ENCODE results near the gene HIVEP1. TPM values are rescaled to one million over a fixed set of nuclear protein-coding genes. Genes with fewer than 3 reads are reported as not detected.

HIVEP1 gene
- total and polyA plus RNA-seq, 4 donors: 5.2 to 40.8 (median 16.7) TPM

GRCh38 chr6:12160326-12160725 lies 148.2 kb downstream of the HIVEP1 start:
- Histone ChIP-seq H3K9me3 (ENCODE audit: control insufficient read depth, low read length) (no peaks in the 10 kb centered on the region), H3K4me3 (ENCODE audit: low read length in 2 of 2) (no peak overlapping the region), H3K27ac (ENCODE audit: low read depth in 1 of 2, low read length in 2 of 2) (no peak overlapping the region), H3K27me3 (ENCODE audit: control insufficient read depth in 1 of 2, insufficient read depth in 2 of 2, low read length in 1 of 2) (no peaks in the 10 kb centered on the region), H3K4me1 (ENCODE audit: control insufficient read depth in 1 of 2, insufficient read depth in 2 of 2, low read length in 2 of 2) (peaks cover 0 to 3% of the 10 kb centered on the region in 2 donors), H3K36me3 (ENCODE audit: control insufficient read depth in 1 of 2, insufficient read depth in 2 of 2, low read length in 1 of 2) (peaks cover 1 to 4% of the 10 kb centered on the region in 2 donors)
- ATAC-seq (ENCODE audit: low FRiP score) (no peak), DNase-seq (no peak)
- intact Hi-C loops (cut with DNase I): no loop called here
- WGBS, 2 donors: 60 to 63% methylated on average over 4 of the region's 4 CpGs

GRCh38 chr6:12162213-12162612 lies 150.1 kb downstream of the HIVEP1 start:
- H3K4me1 ChIP-seq (ENCODE audit: control insufficient read depth in 1 of 2, insufficient read depth in 2 of 2, low read length in 2 of 2): peaks cover 0 to 3% of the 10 kb centered on the region in 2 donors
- intact Hi-C loops (cut with DNase I): no loop called here
- ATAC-seq (ENCODE audit: low FRiP score): no peak
- WGBS, 2 donors: 90% methylated on average over 5 of the region's 5 CpGs
- H3K27me3 ChIP-seq (ENCODE audit: control insufficient read depth in 1 of 2, insufficient read depth in 2 of 2, low read length in 1 of 2): no peaks in the 10 kb centered on the region
- peaks cover 1 to 4% of the 10 kb centered on the region in 2 donors for H3K36me3 ChIP-seq (ENCODE audit: control insufficient read depth in 1 of 2, insufficient read depth in 2 of 2, low read length in 1 of 2)
- H3K27ac ChIP-seq (ENCODE audit: low read depth in 1 of 2, low read length in 2 of 2): no peak overlapping the region
- no peaks in the 10 kb centered on the region for H3K9me3 ChIP-seq (ENCODE audit: control insufficient read depth, low read length)
- no peak overlapping the region for H3K4me3 ChIP-seq (ENCODE audit: low read length in 2 of 2)
- DNase-seq: no peak

GRCh38 chr6:12163149-12163548 lies 151.0 kb downstream of the HIVEP1 start:
- Histone ChIP-seq H3K27ac (ENCODE audit: low read depth in 1 of 2, low read length in 2 of 2) (no peak overlapping the region), H3K27me3 (ENCODE audit: control insufficient read depth in 1 of 2, insufficient read depth in 2 of 2, low read length in 1 of 2) (no peaks in the 10 kb centered on the region), H3K9me3 (ENCODE audit: control insufficient read depth, low read length) (no peaks in the 10 kb centered on the region), H3K36me3 (ENCODE audit: control insufficient read depth in 1 of 2, insufficient read depth in 2 of 2, low read length in 1 of 2) (peaks cover 1 to 4% of the 10 kb centered on the region in 2 donors), H3K4me1 (ENCODE audit: control insufficient read depth in 1 of 2, insufficient read depth in 2 of 2, low read length in 2 of 2) (peaks cover 0 to 3% of the 10 kb centered on the region in 2 donors), H3K4me3 (ENCODE audit: low read length in 2 of 2) (no peak overlapping the region)
- intact Hi-C loops (cut with DNase I): no loop called here
- no peak for DNase-seq
- no peak for ATAC-seq (ENCODE audit: low FRiP score)
- WGBS, 2 donors: 72 to 79% methylated on average over 3 of the region's 3 CpGs

GRCh38 chr6:12163744-12164507 lies 151.8 kb downstream of the HIVEP1 start:
- 93 to 94% methylated on average over 19 of the region's 19 CpGs for WGBS, 2 donors
- DNase-seq (no peak), ATAC-seq (ENCODE audit: low FRiP score) (no peak)
- no peaks in the 10 kb centered on the region for H3K9me3 ChIP-seq (ENCODE audit: control insufficient read depth, low read length)
- H3K27ac ChIP-seq (ENCODE audit: low read depth in 1 of 2, low read length in 2 of 2): no peak overlapping the region
- H3K4me3 ChIP-seq (ENCODE audit: low read length in 2 of 2): no peak overlapping the region
- peaks cover 0 to 3% of the 10 kb centered on the region in 2 donors for H3K4me1 ChIP-seq (ENCODE audit: control insufficient read depth in 1 of 2, insufficient read depth in 2 of 2, low read length in 2 of 2)
- H3K27me3 ChIP-seq (ENCODE audit: control insufficient read depth in 1 of 2, insufficient read depth in 2 of 2, low read length in 1 of 2): no peaks in the 10 kb centered on the region
- peaks cover 1 to 4% of the 10 kb centered on the region in 2 donors for H3K36me3 ChIP-seq (ENCODE audit: control insufficient read depth in 1 of 2, insufficient read depth in 2 of 2, low read length in 1 of 2)
- intact Hi-C loops (cut with DNase I): no loop called here

- Histone ChIP-seq H3K27me3 (ENCODE audit: control insufficient read depth in 1 of 2, insufficient read depth in 2 of 2, low read length in 1 of 2) (no peaks in the 10 kb centered on the region), H3K27ac (ENCODE audit: low read depth in 1 of 2, low read length in 2 of 2) (no peak overlapping the region), H3K9me3 (ENCODE audit: control insufficient read depth, low read length) (no peaks in the 10 kb centered on the region), H3K36me3 (ENCODE audit: control insufficient read depth in 1 of 2, insufficient read depth in 2 of 2, low read length in 1 of 2) (peaks cover 1 to 4% of the 10 kb centered on the region in 2 donors), H3K4me3 (ENCODE audit: low read length in 2 of 2) (no peak overlapping the region), H3K4me1 (ENCODE audit: control insufficient read depth in 1 of 2, insufficient read depth in 2 of 2, low read length in 2 of 2) (peaks cover 0 to 3% of the 10 kb centered on the region in 2 donors)
- ATAC-seq (ENCODE audit: low FRiP score) (no peak), DNase-seq (no peak)
- intact Hi-C loops (cut with DNase I): no loop called here
Measured at GRCh38 chr6:12164508-12164770, 152.3 kb downstream of the HIVEP1 start.

GRCh38 chr6:12165297-12165696 lies 153.2 kb downstream of the HIVEP1 start:
- DNase-seq (no peak), ATAC-seq (ENCODE audit: low FRiP score) (peak; percentile 56)
- no peak overlapping the region for H3K27ac ChIP-seq (ENCODE audit: low read depth in 1 of 2, low read length in 2 of 2)
- H3K36me3 ChIP-seq (ENCODE audit: control insufficient read depth in 1 of 2, insufficient read depth in 2 of 2, low read length in 1 of 2): peaks cover 1 to 4% of the 10 kb centered on the region in 2 donors
- WGBS, 2 donors: 66 to 78% methylated on average over 4 of the region's 4 CpGs
- H3K4me1 ChIP-seq (ENCODE audit: control insufficient read depth in 1 of 2, insufficient read depth in 2 of 2, low read length in 2 of 2): peaks cover 0 to 3% of the 10 kb centered on the region in 2 donors
- intact Hi-C loops (cut with DNase I): no loop called here
- H3K27me3 ChIP-seq (ENCODE audit: control insufficient read depth in 1 of 2, insufficient read depth in 2 of 2, low read length in 1 of 2): no peaks in the 10 kb centered on the region
- no peaks in the 10 kb centered on the region for H3K9me3 ChIP-seq (ENCODE audit: control insufficient read depth, low read length)
- no peak overlapping the region for H3K4me3 ChIP-seq (ENCODE audit: low read length in 2 of 2)

- no peak for ATAC-seq (ENCODE audit: low FRiP score)
- no peak for DNase-seq
- no peaks in the 10 kb centered on the region for H3K4me1 ChIP-seq (ENCODE audit: control insufficient read depth in 1 of 2, insufficient read depth in 2 of 2, low read length in 2 of 2)
- no peak overlapping the region for H3K27ac ChIP-seq (ENCODE audit: low read depth in 1 of 2, low read length in 2 of 2)
- peaks cover 1 to 4% of the 10 kb centered on the region in 2 donors for H3K36me3 ChIP-seq (ENCODE audit: control insufficient read depth in 1 of 2, insufficient read depth in 2 of 2, low read length in 1 of 2)
- H3K9me3 ChIP-seq (ENCODE audit: control insufficient read depth, low read length): no peaks in the 10 kb centered on the region
- H3K27me3 ChIP-seq (ENCODE audit: control insufficient read depth in 1 of 2, insufficient read depth in 2 of 2, low read length in 1 of 2): no peaks in the 10 kb centered on the region
- 74 to 76% methylated on average over 5 of the region's 5 CpGs for WGBS, 2 donors
- H3K4me3 ChIP-seq (ENCODE audit: low read length in 2 of 2): no peak overlapping the region
- intact Hi-C loops (cut with DNase I): no loop called here
Measured at GRCh38 chr6:12165722-12166280, 153.7 kb downstream of the HIVEP1 start.

- no peak overlapping the region for H3K4me3 ChIP-seq (ENCODE audit: low read length in 2 of 2)
- H3K9me3 ChIP-seq (ENCODE audit: control insufficient read depth, low read length): no peaks in the 10 kb centered on the region
- intact Hi-C loops (cut with DNase I): no loop called here
- no peak for DNase-seq
- no peaks in the 10 kb centered on the region for H3K36me3 ChIP-seq (ENCODE audit: control insufficient read depth in 1 of 2, insufficient read depth in 2 of 2, low read length in 1 of 2)
- H3K4me1 ChIP-seq (ENCODE audit: control insufficient read depth in 1 of 2, insufficient read depth in 2 of 2, low read length in 2 of 2): no peaks in the 10 kb centered on the region
- no peak overlapping the region for H3K27ac ChIP-seq (ENCODE audit: low read depth in 1 of 2, low read length in 2 of 2)
- ATAC-seq (ENCODE audit: low FRiP score): no peak
- WGBS, 2 donors: 93 to 97% methylated on average over 1 of the region's 1 CpG
- no peaks in the 10 kb centered on the region for H3K27me3 ChIP-seq (ENCODE audit: control insufficient read depth in 1 of 2, insufficient read depth in 2 of 2, low read length in 1 of 2)
Measured at GRCh38 chr6:12169377-12169776, 157.3 kb downstream of the HIVEP1 start.

- no peaks in the 10 kb centered on the region for H3K9me3 ChIP-seq (ENCODE audit: control insufficient read depth, low read length)
- no peak overlapping the region for H3K4me3 ChIP-seq (ENCODE audit: low read length in 2 of 2)
- no peaks in the 10 kb centered on the region for H3K27me3 ChIP-seq (ENCODE audit: control insufficient read depth in 1 of 2, insufficient read depth in 2 of 2, low read length in 1 of 2)
- 88 to 93% methylated on average over 13 of the region's 13 CpGs for WGBS, 2 donors
- no peak for ATAC-seq (ENCODE audit: low FRiP score)
- DNase-seq: no peak
- H3K27ac ChIP-seq (ENCODE audit: low read depth in 1 of 2, low read length in 2 of 2): no peak overlapping the region
- H3K36me3 ChIP-seq (ENCODE audit: control insufficient read depth in 1 of 2, insufficient read depth in 2 of 2, low read length in 1 of 2): no peaks in the 10 kb centered on the region
- intact Hi-C loops (cut with DNase I): no loop called here
- H3K4me1 ChIP-seq (ENCODE audit: control insufficient read depth in 1 of 2, insufficient read depth in 2 of 2, low read length in 2 of 2): no peaks in the 10 kb centered on the region
Measured at GRCh38 chr6:12170351-12171092, 158.4 kb downstream of the HIVEP1 start.
